HepG2 (cell line): ENCODE measurements around the gene MTMR6. TPM values are rescaled to one million over a fixed set of nuclear protein-coding genes. Genes with fewer than 3 reads are reported as not detected.

ENCODE experiments used
- CAMTA2 ChIP-seq: sonication (generic); formaldehyde crosslinking; IDR thresholded peaks from 2 replicates; pipeline ENCODE4 v1.4.0; 2020; ENCODE audit warnings: mild to moderate bottlenecking, missing genetic modification reagents, borderline replicate concordance
- KMT2A ChIP-seq: sonication (generic); formaldehyde crosslinking; IDR thresholded peaks from 2 replicates; pipeline ENCODE4 v1.4.0; 2020; ENCODE audit warnings: missing genetic modification reagents
- NBN ChIP-seq: fragments of 450-650 bp; conservative IDR thresholded peaks from 2 replicates; pipeline ENCODE4 v1.6.1; 2017
- NCOA1 ChIP-seq: sonication (generic); formaldehyde crosslinking; IDR thresholded peaks from 2 replicates; pipeline ENCODE4 v1.9.0; 2021; ENCODE audit warnings: missing genetic modification reagents
- PHF8 ChIP-seq: sonication (generic); formaldehyde crosslinking; IDR thresholded peaks from 2 replicates; pipeline ENCODE4 v1.5.0; 2020; ENCODE audit warnings: missing genetic modification reagents
- RAD21 ChIP-seq: fragments of 450-650 bp; formaldehyde crosslinking; IDR thresholded peaks from 2 replicates; pipeline ENCODE4 v1.5.0; 2020; ENCODE audit warnings: mild to moderate bottlenecking
- SNAI1 ChIP-seq: sonication (generic); formaldehyde crosslinking; IDR thresholded peaks from 2 replicates; pipeline ENCODE4 v1.5.0; 2020; ENCODE audit warnings: mild to moderate bottlenecking, missing genetic modification reagents, borderline replicate concordance
- TBX2 ChIP-seq: sonication (generic); formaldehyde crosslinking; IDR thresholded peaks from 2 replicates; pipeline ENCODE4 v1.5.0; 2020; ENCODE audit warnings: missing genetic modification reagents, mild to moderate bottlenecking, borderline replicate concordance
- TGIF2 ChIP-seq: IDR thresholded peaks from 2 replicates; pipeline ENCODE4 v1.6.1; 2016; ENCODE audit warnings: control low read depth, missing compliant biosample characterization
- ZC3H13 ChIP-seq: sonication (generic); formaldehyde crosslinking; IDR thresholded peaks from 2 replicates; pipeline ENCODE4 v1.8.1; 2023; ENCODE audit warnings: mild to moderate bottlenecking, missing genetic modification reagents, moderate library complexity
- ZFP62 ChIP-seq: sonication (generic); formaldehyde crosslinking; IDR thresholded peaks from 2 replicates; pipeline ENCODE4 v1.4.0; 2020; ENCODE audit warnings: missing genetic modification reagents
- ZNF24 ChIP-seq: fragments of 450-650 bp; IDR thresholded peaks from 2 replicates; pipeline ENCODE4 v1.6.1; 2017; ENCODE audit warnings: antibody characterized with exemption, mild to moderate bottlenecking
- polyA plus RNA-seq, 8 experiments: library from polyadenylated mRNA; depleted of rRNA in 3 of 8; stranded (reverse) in 7 of 8; unstranded in 1 of 8; fragments of >200 nt; fragmentation: Illumina TruSeq in 4 of 8; extraction: Trizol in 4 of 8; gene quantifications; 2 replicates each; pipeline versions ENCODE4 v1.2.1 to v1.2.3, GENCODE V29; 2011 to 2016; ENCODE audit warnings: low read depth in 4 of 8, missing spikeins in 1 of 8, mixed read lengths in 1 of 8; ENCODE audit not compliant: insufficient read depth in 1 of 8
- total RNA-seq, 5 experiments: library from RNA; depleted of rRNA; stranded (reverse); fragments of >200 nt; fragmentation: Illumina TruSeq; extraction: Trizol; gene quantifications; 2 replicates each; pipeline ENCODE4 v1.2.3, GENCODE V29; 2016; ENCODE audit warnings: low read depth in 1 of 5
- TF ChIP-seq, protein P1 (sequence below): IDR thresholded peaks from 2 replicates; pipeline ENCODE4 v1.6.1; 2016; ENCODE audit warnings: missing genetic modification reagents, missing compliant biosample characterization
- TF ChIP-seq, protein P2 (sequence below): sonication (generic); formaldehyde crosslinking; IDR thresholded peaks from 2 replicates; pipeline ENCODE4 v1.8.1; 2023; ENCODE audit warnings: mild to moderate bottlenecking, missing genetic modification reagents
- TF ChIP-seq, protein P3 (sequence below): sonication (generic); formaldehyde crosslinking; IDR thresholded peaks from 2 replicates; pipeline ENCODE4 v1.4.0; 2020; ENCODE audit warnings: mild to moderate bottlenecking, missing genetic modification reagents, borderline replicate concordance
- TF ChIP-seq, protein P4 (sequence below): sonication (generic); formaldehyde crosslinking; conservative IDR thresholded peaks from 2 replicates; pipeline ENCODE4 v1.4.0; 2020; ENCODE audit warnings: mild to moderate bottlenecking, missing genetic modification reagents, moderate library complexity
- TF ChIP-seq, protein P5 (sequence below): sonication (generic); formaldehyde crosslinking; IDR thresholded peaks from 2 replicates; pipeline ENCODE4 v1.4.0; 2020; ENCODE audit warnings: missing genetic modification reagents, borderline replicate concordance

Gene MTMR6
- total and polyA plus RNA-seq, 2 of the 13 experiments (the other 11 are each of a cell fraction or from before 2014, with no cell fraction given), result 3.4 to 7.8 TPM

DNA sequence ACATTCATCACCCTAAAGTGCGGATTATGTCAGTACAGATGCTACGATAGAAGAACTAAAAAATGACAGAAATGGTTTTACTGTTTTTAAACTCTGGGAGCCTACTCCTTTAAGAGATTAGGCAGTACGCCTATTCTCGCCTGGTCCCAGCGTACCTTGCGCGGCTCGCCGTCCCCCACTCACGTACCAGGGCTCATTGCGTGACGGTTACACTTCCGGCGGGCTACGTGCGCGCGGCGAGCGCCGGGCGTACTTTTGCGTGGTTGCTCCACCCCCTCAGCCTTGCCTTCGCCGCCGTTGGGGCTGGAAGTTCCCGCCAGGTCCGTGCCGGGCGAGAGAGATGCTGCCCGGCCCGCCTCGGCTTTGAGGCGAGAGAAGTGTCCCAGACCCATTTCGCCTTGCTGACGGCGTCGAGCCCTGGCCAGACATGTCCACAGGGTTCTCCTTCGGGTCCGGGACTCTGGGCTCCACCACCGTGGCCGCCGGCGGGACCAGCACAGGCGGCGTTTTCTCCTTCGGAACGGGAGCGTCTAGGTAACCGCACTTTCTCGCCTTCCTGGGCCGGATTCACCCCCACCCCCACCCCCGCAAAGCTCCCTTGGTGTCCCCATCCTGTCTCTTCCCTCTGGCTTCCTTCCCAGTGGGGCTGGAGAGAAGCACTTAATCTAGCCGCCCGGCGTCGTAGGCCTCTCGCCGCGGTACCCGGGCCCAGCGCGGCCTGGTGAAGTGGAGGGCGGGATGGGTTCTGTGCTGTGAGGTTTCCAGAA is 14.2 kb upstream of the MTMR6 start, which contains the start of gene NUP58 (continued):
- no peak for TF ChIP-seq ZNF24
- TF ChIP-seq NBN, result no peak
- TF ChIP-seq TGIF2 (CRISPR knock-in tag), result peak; percentile 22; the same call in 1 of the 2 replicates
- no peak for TF ChIP-seq RAD21 (CRISPR knock-in tag)
- TF ChIP-seq, protein P1, sequence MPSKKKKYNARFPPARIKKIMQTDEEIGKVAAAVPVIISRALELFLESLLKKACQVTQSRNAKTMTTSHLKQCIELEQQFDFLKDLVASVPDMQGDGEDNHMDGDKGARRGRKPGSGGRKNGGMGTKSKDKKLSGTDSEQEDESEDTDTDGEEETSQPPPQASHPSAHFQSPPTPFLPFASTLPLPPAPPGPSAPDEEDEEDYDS (CRISPR knock-in tag), result peak; percentile 84
- TF ChIP-seq, protein P2, sequence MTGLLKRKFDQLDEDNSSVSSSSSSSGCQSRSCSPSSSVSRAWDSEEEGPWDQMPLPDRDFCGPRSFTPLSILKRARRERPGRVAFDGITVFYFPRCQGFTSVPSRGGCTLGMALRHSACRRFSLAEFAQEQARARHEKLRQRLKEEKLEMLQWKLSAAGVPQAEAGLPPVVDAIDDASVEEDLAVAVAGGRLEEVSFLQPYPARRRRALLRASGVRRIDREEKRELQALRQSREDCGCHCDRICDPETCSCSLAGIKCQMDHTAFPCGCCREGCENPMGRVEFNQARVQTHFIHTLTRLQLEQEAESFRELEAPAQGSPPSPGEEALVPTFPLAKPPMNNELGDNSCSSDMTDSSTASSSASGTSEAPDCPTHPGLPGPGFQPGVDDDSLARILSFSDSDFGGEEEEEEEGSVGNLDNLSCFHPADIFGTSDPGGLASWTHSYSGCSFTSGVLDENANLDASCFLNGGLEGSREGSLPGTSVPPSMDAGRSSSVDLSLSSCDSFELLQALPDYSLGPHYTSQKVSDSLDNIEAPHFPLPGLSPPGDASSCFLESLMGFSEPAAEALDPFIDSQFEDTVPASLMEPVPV (CRISPR knock-in tag), result peak; percentile 72; the same call in 1 of the 2 replicates
- TF ChIP-seq ZFP62 (CRISPR knock-in tag), result no peak
- peak; percentile 98 for TF ChIP-seq PHF8 (CRISPR knock-in tag)
- peak; percentile 44 for TF ChIP-seq SNAI1 (CRISPR knock-in tag)
- TF ChIP-seq KMT2A (CRISPR knock-in tag), result peak; percentile 96
- TF ChIP-seq, protein P3, sequence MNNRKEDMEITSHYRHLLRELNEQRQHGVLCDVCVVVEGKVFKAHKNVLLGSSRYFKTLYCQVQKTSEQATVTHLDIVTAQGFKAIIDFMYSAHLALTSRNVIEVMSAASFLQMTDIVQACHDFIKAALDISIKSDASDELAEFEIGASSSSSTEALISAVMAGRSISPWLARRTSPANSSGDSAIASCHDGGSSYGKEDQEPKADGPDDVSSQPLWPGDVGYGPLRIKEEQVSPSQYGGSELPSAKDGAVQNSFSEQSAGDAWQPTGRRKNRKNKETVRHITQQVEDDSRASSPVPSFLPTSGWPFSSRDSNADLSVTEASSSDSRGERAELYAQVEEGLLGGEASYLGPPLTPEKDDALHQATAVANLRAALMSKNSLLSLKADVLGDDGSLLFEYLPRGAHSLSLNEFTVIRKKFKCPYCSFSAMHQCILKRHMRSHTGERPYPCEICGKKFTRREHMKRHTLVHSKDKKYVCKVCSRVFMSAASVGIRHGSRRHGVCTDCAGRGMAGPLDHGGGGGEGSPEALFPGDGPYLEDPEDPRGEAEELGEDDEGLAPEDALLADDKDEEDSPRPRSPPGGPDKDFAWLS, result no peak
- TF ChIP-seq, protein P4, sequence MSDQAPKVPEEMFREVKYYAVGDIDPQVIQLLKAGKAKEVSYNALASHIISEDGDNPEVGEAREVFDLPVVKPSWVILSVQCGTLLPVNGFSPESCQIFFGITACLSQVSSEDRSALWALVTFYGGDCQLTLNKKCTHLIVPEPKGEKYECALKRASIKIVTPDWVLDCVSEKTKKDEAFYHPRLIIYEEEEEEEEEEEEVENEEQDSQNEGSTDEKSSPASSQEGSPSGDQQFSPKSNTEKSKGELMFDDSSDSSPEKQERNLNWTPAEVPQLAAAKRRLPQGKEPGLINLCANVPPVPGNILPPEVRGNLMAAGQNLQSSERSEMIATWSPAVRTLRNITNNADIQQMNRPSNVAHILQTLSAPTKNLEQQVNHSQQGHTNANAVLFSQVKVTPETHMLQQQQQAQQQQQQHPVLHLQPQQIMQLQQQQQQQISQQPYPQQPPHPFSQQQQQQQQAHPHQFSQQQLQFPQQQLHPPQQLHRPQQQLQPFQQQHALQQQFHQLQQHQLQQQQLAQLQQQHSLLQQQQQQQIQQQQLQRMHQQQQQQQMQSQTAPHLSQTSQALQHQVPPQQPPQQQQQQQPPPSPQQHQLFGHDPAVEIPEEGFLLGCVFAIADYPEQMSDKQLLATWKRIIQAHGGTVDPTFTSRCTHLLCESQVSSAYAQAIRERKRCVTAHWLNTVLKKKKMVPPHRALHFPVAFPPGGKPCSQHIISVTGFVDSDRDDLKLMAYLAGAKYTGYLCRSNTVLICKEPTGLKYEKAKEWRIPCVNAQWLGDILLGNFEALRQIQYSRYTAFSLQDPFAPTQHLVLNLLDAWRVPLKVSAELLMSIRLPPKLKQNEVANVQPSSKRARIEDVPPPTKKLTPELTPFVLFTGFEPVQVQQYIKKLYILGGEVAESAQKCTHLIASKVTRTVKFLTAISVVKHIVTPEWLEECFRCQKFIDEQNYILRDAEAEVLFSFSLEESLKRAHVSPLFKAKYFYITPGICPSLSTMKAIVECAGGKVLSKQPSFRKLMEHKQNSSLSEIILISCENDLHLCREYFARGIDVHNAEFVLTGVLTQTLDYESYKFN (CRISPR knock-in tag), result 0 out of 2 replicates have a peak, but pooled peaks have one; percentile 22
- TF ChIP-seq, protein P5, sequence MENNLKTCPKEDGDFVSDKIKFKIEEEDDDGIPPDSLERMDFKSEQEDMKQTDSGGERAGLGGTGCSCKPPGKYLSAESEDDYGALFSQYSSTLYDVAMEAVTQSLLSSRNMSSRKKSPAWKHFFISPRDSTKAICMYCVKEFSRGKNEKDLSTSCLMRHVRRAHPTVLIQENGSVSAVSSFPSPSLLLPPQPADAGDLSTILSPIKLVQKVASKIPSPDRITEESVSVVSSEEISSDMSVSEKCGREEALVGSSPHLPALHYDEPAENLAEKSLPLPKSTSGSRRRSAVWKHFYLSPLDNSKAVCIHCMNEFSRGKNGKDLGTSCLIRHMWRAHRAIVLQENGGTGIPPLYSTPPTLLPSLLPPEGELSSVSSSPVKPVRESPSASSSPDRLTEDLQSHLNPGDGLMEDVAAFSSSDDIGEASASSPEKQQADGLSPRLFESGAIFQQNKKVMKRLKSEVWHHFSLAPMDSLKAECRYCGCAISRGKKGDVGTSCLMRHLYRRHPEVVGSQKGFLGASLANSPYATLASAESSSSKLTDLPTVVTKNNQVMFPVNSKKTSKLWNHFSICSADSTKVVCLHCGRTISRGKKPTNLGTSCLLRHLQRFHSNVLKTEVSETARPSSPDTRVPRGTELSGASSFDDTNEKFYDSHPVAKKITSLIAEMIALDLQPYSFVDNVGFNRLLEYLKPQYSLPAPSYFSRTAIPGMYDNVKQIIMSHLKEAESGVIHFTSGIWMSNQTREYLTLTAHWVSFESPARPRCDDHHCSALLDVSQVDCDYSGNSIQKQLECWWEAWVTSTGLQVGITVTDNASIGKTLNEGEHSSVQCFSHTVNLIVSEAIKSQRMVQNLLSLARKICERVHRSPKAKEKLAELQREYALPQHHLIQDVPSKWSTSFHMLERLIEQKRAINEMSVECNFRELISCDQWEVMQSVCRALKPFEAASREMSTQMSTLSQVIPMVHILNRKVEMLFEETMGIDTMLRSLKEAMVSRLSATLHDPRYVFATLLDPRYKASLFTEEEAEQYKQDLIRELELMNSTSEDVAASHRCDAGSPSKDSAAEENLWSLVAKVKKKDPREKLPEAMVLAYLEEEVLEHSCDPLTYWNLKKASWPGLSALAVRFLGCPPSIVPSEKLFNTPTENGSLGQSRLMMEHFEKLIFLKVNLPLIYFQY (CRISPR knock-in tag), result 0 out of 2 replicates have a peak, but pooled peaks have one; percentile 27
- TF ChIP-seq CAMTA2 (CRISPR knock-in tag), result no peak
- peak; percentile 86 for TF ChIP-seq TBX2
- TF ChIP-seq ZC3H13 (CRISPR knock-in tag), result no peak
- TF ChIP-seq NCOA1 (CRISPR knock-in tag), result no peak
